ENCODE measurements around the gene ACSS3. TPM values are rescaled to one million over a fixed set of nuclear protein-coding genes. Genes with fewer than 3 reads are reported as not detected.
"Not testable (repeated sequence)": the region's sequence is repeated elsewhere in the genome, so short reads cannot be mapped to it uniquely, and the experiment has no call there.

ACSS3 gene
- total and polyA plus RNA-seq, 4 donors: 18.2 to 94.3 (median 32.5) TPM

DNA sequence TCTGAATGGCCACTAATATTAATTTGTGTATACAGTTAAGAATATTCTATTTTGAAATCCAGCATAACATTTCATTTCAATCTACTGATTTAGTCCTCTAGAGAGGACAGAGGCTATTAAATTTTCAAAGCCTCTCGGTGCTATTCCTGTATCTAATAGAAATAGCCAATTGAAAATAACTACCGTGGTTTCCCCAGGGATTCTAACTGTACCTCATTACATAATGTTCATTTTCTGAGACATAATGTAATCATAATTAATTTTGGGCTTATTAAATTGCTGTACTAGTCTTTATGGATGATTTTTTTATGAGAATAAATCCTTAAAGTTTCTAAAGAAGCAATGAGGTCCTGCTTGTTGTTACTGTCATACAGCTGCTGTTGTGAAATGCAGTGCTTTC is 38.6 kb upstream of the ACSS3 start:
- TF ChIP-seq FOXA2 (IDR thresholded peaks at IDR 0.05) (no peak), CTCF (IDR thresholded peaks at IDR 0.05; ENCODE audit: low read depth, low read length, missing input control) (no peak), FOXA1 (IDR thresholded peaks at IDR 0.05) (no peak)
- Histone ChIP-seq H3K4me1 (ENCODE audit: control insufficient read depth in 4 of 4, insufficient read depth in 4 of 4, low read length in 3 of 4) (no peaks in the 10 kb centered on the region), H3K9ac (ENCODE audit: low read depth in 1 of 2, low read length in 2 of 2) (no peak overlapping the region), H3K4me3 (ENCODE audit: low read depth in 1 of 3, low read length in 3 of 3) (no peak overlapping the region), H3K27ac (ENCODE audit: low read depth in 1 of 2, low read length in 2 of 2) (no peak overlapping the region), H3K36me3 (ENCODE audit: control insufficient read depth in 4 of 4, insufficient read depth in 3 of 4, low read depth in 1 of 4, low read length in 3 of 4) (no peaks in the 10 kb centered on the region), H3K27me3 (ENCODE audit: control insufficient read depth in 4 of 4, insufficient read depth in 4 of 4, low read length in 3 of 4) (no peaks in the 10 kb centered on the region), H3K9me3 (ENCODE audit: control insufficient read depth in 4 of 4, low read length in 3 of 4) (no peaks in the 10 kb centered on the region)
- 86% methylated on average over 2 of the region's 2 CpGs for WGBS
- DNase-seq (ENCODE audit: low spot score): no peak

DNA sequence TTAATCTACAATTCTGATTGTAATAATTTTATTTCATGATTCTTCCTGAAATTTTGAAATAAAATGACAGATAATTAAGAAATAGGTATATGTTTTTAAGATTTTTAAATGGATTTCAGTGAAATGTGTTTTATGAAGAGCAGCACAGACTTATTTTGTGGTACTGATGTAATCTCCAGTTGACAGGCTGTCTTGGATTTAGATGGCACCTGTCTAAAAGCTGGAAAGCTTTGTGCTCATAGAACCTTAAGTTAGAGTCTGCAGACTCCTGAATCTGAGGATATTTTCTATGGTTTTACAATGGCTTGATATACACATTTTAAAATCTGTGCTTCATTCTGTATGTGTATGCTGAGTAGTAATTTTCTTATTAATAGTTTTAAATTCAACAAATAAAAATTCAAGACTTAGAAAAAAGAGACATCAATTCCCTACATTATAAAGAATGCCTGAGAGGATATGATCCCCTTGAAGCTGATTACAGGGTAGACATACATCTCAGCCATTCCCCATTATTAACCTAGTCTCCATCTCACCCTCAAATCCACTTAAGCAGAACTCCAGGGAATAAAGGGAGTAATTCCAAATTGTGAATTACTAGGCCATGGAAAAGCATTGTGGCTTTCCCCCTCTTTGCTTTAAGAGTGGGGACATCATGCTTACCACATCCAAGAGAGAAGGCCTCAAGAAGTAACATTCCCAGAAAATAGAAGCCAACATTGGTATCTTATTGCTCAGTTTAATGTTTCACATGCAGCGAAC is 33.7 kb upstream of the ACSS3 start:
- 94% methylated on average over 1 of the region's 1 CpG for WGBS
- no peaks in the 10 kb centered on the region for H3K36me3 ChIP-seq (ENCODE audit: control insufficient read depth in 4 of 4, insufficient read depth in 3 of 4, low read depth in 1 of 4, low read length in 3 of 4)

GRCh38 chr12:81064971-81065370 is 12.9 kb upstream of the ACSS3 start:
- WGBS: 93% methylated on average over 11 of the region's 11 CpGs
- not testable (repeated sequence) for H3K4me3 ChIP-seq (ENCODE audit: low read depth in 1 of 3, low read length in 3 of 3); H3K4me1 ChIP-seq (ENCODE audit: control insufficient read depth in 4 of 4, insufficient read depth in 4 of 4, low read length in 3 of 4); H3K9ac ChIP-seq (ENCODE audit: low read depth in 1 of 2, low read length in 2 of 2); H3K27ac ChIP-seq (ENCODE audit: low read depth in 1 of 2, low read length in 2 of 2); H3K36me3 ChIP-seq (ENCODE audit: control insufficient read depth in 4 of 4, insufficient read depth in 3 of 4, low read depth in 1 of 4, low read length in 3 of 4); DNase-seq (ENCODE audit: low spot score); H3K9me3 ChIP-seq (ENCODE audit: control insufficient read depth in 4 of 4, low read length in 3 of 4); H3K27me3 ChIP-seq (ENCODE audit: control insufficient read depth in 4 of 4, insufficient read depth in 4 of 4, low read length in 3 of 4)

More for the DNA sequence above, 33.7 kb upstream of the ACSS3 start:
- DNase-seq (ENCODE audit: low spot score): no peak
- H3K4me1 ChIP-seq (ENCODE audit: control insufficient read depth in 4 of 4, insufficient read depth in 4 of 4, low read length in 3 of 4): no peaks in the 10 kb centered on the region
- TF ChIP-seq YY1 (IDR thresholded peaks at IDR 0.05): no peak
- no peak for TF ChIP-seq SP1 (IDR thresholded peaks at IDR 0.05)
- no peak for TF ChIP-seq ATF3 (IDR thresholded peaks at IDR 0.05)
- TF ChIP-seq RXRA (IDR thresholded peaks at IDR 0.05): no peak
- TF ChIP-seq CTCF (IDR thresholded peaks at IDR 0.05; ENCODE audit: low read depth, low read length, missing input control): no peak
- TF ChIP-seq ZBTB33 (IDR thresholded peaks at IDR 0.05): no peak
- no peak for TF ChIP-seq JUND (IDR thresholded peaks at IDR 0.05)
- TF ChIP-seq EGR1 (IDR thresholded peaks at IDR 0.05; ENCODE audit: low read depth in 2 of 2): no peak
- TF ChIP-seq FOXA2 (IDR thresholded peaks at IDR 0.05): no peak
- no peaks in the 10 kb centered on the region for H3K9me3 ChIP-seq (ENCODE audit: control insufficient read depth in 4 of 4, low read length in 3 of 4)
- H3K27me3 ChIP-seq (ENCODE audit: control insufficient read depth in 4 of 4, insufficient read depth in 4 of 4, low read length in 3 of 4): no peaks in the 10 kb centered on the region
- no peak overlapping the region for H3K27ac ChIP-seq (ENCODE audit: low read depth in 1 of 2, low read length in 2 of 2)
- no peak overlapping the region for H3K9ac ChIP-seq (ENCODE audit: low read depth in 1 of 2, low read length in 2 of 2)
- H3K4me3 ChIP-seq (ENCODE audit: low read depth in 1 of 3, low read length in 3 of 3): no peak overlapping the region

Data from liver (tissue), 9 donors.